Measurements from ENCODE around the gene PTPRN2. TPM values are rescaled to one million over a fixed set of nuclear protein-coding genes. Genes with fewer than 3 reads are reported as not detected.
"Not testable (repeated sequence)": the region's sequence is repeated elsewhere in the genome, so short reads cannot be mapped to it uniquely, and the experiment has no call there.

The PTPRN2 gene
- 10 to 100 TPM in 1 of 4 donors, 1 to 10 TPM in 3; 6.6 to 10.7 (median 8.2) TPM for total RNA-seq

- Histone ChIP-seq H3K4me1 (peaks cover 0 to 27% (median 7%) of the 10 kb centered on the region in 4 donors), H3K36me3 (no peaks in the 10 kb centered on the region), H3K27ac (peak within 1 kb of the TSS in 1 of 4 donors; percentile 46), H3K9me3 (no peaks in the 10 kb centered on the region), H3K27me3 (peaks cover 0 to 41% of the 10 kb centered on the region in 2 donors), H3K4me3 (peak within 1 kb of the TSS in 3 of 4 donors; percentile 12 to 51 (median 27))
- peak; percentile 17 to 26 for DNase-seq (ENCODE audit: low spot score in 2 of 2)
- TF ChIP-seq POLR2A (IDR thresholded peaks at IDR 0.05) (no peak), CTCF (IDR thresholded peaks at IDR 0.05) (no peak), EP300 (IDR thresholded peaks at IDR 0.05) (no peak)
- 0 to 5% methylated on average over 4 to 16 of the region's 110 CpGs for WGBS, 2 donors
These were observed at the start of gene PTPRN2 for GRCh38 chr7:158587162-158588084. Gene PTPRN2, minus strand, starts transcription at chr7:158587823.

DNA sequence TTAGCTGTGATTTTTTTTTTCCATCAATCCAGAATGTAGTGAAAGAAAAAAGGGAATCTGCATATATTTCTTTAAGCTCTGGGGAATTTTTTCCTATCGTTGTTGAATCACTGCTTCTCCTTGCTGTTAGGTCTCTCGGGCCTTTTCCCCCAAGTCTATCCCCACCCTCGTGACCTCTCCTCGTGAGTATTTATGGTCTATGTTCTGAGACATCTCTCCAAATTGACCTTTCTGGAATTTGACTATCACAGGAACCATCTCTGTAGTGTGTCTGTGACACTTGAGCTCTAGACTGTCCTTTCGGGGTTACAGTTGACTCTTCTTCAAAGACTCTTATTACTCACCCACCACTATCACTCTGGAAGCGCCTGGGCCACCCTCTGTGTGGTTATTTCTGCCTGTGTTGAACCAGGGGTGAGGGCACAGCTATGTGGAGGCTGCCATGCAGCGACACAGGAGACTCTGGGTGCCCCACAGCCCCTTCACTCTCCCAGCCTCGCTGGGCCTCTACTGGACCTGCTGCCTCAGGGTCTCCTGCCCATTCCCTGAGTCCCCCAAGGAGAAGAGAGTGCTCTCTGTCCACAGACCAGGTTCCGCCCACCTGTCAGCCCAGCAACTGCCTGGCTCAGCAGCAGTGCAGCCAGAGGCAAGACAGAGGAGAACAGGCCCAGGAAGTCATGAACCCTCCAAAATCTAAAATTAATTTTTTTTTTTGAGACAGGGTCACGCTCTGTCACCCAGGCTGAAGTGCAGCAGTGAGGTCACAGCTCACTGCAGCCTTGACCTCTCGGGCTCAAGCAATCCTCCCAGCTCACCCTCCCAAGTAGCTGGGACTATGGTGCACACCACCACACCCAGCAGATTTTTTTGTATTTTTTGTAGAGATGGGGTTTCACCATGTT lies 45.7 kb upstream of the PTPRN2 start:
- no peaks in the 10 kb centered on the region for H3K9me3 ChIP-seq
- DNase-seq (ENCODE audit: low spot score in 2 of 2) = no peak
- WGBS, 2 donors = 89 to 90% methylated on average over 11 of the region's 11 CpGs
- no peaks in the 10 kb centered on the region for H3K4me1 ChIP-seq
- H3K36me3 ChIP-seq = peaks cover 0 to 40% (median 0%) of the 10 kb centered on the region in 3 donors
- TF ChIP-seq EP300 (IDR thresholded peaks at IDR 0.05) (no peak), POLR2A (IDR thresholded peaks at IDR 0.05) (no peak), CTCF (IDR thresholded peaks at IDR 0.05) (no peak)
- no peak overlapping the region for H3K27ac ChIP-seq
- no peaks in the 10 kb centered on the region for H3K27me3 ChIP-seq
- H3K4me3 ChIP-seq = no peak overlapping the region

DNA sequence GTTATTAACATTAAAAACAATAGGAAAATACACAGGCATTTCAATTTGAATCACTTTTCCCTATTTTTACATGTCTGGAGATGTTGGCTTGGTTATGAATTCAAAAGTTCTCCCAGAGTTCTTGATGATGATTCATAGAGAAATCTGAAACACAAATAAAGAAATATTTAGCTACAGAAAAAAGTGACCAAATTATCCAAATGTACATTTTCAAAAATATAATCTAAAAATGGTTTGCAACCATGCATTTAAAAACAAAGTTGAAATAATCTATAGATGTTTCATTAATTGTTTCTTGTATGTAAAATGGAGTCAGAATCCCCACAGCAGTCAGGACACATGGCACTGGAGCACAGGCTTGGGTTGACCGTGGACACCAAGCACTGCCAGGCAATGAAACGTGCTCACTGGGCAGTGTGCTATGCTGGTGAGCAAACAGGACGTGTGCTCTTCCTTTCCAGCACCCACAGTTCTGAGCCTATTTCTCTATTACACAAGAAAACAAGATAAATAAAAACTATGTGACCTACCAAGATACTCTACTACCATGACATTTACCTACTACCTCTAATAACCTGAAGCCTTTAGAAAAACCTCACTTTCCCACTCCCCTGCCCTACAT lies 44.1 kb upstream of the PTPRN2 start:
- Histone ChIP-seq H3K9me3 (no peaks in the 10 kb centered on the region), H3K4me3 (no peak overlapping the region), H3K4me1 (no peaks in the 10 kb centered on the region), H3K27me3 (no peaks in the 10 kb centered on the region), H3K36me3 (peaks cover 0 to 47% (median 0%) of the 10 kb centered on the region in 3 donors), H3K27ac (no peak overlapping the region)
- TF ChIP-seq POLR2A (IDR thresholded peaks at IDR 0.05) = no peak
- no peak for TF ChIP-seq CTCF (IDR thresholded peaks at IDR 0.05)
- TF ChIP-seq EP300 (IDR thresholded peaks at IDR 0.05) = no peak
- DNase-seq (ENCODE audit: low spot score in 2 of 2) = no peak
- WGBS, 2 donors = 89 to 97% methylated on average over 3 of the region's 3 CpGs

DNA sequence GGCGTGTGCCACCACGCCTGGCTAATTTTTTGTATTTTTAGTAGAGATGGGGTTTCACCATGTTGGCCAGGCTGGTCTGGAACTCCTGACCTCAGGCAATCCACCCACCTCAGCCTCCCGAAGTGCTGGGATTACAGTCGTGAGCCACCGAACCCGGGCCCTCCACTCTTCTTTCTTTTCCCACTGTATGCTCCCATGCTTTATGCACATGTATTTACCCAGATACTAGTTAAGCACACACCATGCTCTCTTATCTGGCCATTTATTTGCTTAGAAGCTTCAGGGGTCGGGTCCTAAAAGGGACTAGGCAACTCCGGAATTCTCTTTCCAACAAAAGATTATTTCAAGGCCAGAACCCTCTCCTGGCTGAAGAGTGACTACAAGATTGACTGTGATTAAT lies 38.7 kb upstream of the PTPRN2 start:
- not testable (repeated sequence) for H3K4me3 ChIP-seq

DNA sequence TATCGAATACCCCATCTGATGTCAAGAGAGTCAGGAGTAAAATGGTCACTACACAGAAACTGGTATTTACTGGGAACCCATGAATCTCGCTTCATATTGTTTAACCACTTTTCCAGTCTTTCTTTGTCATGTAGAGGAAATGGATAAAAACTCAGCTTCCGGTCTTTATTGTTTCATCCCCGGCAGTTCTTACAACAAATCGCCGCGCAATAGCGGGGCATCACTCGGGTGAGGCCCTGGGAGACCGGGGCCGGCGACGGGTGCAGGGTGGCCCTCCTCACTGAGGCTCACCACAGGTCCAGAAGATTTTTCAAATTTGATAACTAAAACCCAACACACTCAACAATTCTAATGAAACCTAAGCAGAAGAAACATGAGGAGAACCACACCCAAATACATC lies 35.6 kb upstream of the PTPRN2 start:
- Histone ChIP-seq H3K36me3 (peaks cover 0 to 12% (median 0%) of the 10 kb centered on the region in 3 donors), H3K4me3 (no peak overlapping the region), H3K27me3 (no peaks in the 10 kb centered on the region), H3K9me3 (no peaks in the 10 kb centered on the region), H3K4me1 (no peaks in the 10 kb centered on the region), H3K27ac (no peak overlapping the region)
- no peak for DNase-seq (ENCODE audit: low spot score in 2 of 2)
- 88 to 96% methylated on average over 13 of the region's 13 CpGs for WGBS, 2 donors
- no peak for TF ChIP-seq EP300 (IDR thresholded peaks at IDR 0.05)
- no peak for TF ChIP-seq POLR2A (IDR thresholded peaks at IDR 0.05)
- no peak for TF ChIP-seq CTCF (IDR thresholded peaks at IDR 0.05)

More for the DNA sequence above, 38.7 kb upstream of the PTPRN2 start:
- not testable (repeated sequence) for DNase-seq (ENCODE audit: low spot score in 2 of 2); H3K27me3 ChIP-seq; H3K4me1 ChIP-seq; H3K27ac ChIP-seq; H3K9me3 ChIP-seq
- peaks cover 0 to 41% (median 0%) of the 10 kb centered on the region in 3 donors for H3K36me3 ChIP-seq
- WGBS, 2 donors = 95 to 96% methylated on average over 8 of the region's 8 CpGs
